Measurements from ENCODE around the gene HOGA1. TPM values are rescaled to one million over a fixed set of nuclear protein-coding genes. Genes with fewer than 3 reads are reported as not detected.
A peak's percentile ranks its signal among the peaks of the same experiment; 100 is the strongest.

HOGA1 gene
- total and polyA plus RNA-seq, 2 experiments from 2014 or later, result 0.15 TPM; not detected in 1

GRCh38 chr10:97537186-97537869 lies 46.9 kb upstream of the HOGA1 start:
- no peak overlapping the region for H3K27ac ChIP-seq (ENCODE audit: low read depth)
- Mint-ChIP-seq H3K27ac (no peak overlapping the region), H3K9me3 (no peaks in the 10 kb centered on the region; the same call in 1 of the 3 replicates), H3K36me3 (ENCODE audit: low read depth) (no peaks in the 10 kb centered on the region), H3K4me1 (peaks cover 22% of the 10 kb centered on the region), H3K27me3 (ENCODE audit: insufficient read depth, low read depth, poor library complexity) (peaks cover 8% of the 10 kb centered on the region), H3K4me3 (no peak overlapping the region)
- H3F3A ChIP-seq (replicated peaks; ENCODE audit: low read depth), result 0 out of 2 replicates have a peak, but pooled peaks cover 7% of the 10 kb centered on the region
- no peaks in the 10 kb centered on the region; the same call in 1 of the 2 replicates for H4K20me1 ChIP-seq (replicated peaks; ENCODE audit: insufficient read depth)
- H3K4me2 ChIP-seq, result no peak overlapping the region
- H3K36me3 ChIP-seq (ENCODE audit: insufficient read depth), result no peaks in the 10 kb centered on the region
- H2AFZ ChIP-seq, result no peak overlapping the region
- H3K27me3 ChIP-seq (ENCODE audit: insufficient read depth), result no peaks in the 10 kb centered on the region
- no peak for TF ChIP-seq ZNF331 (CRISPR knock-in tag; IDR thresholded peaks at IDR 0.05; ENCODE audit: low read depth)
- no peak for TF ChIP-seq EZH2phosphoT487 (IDR thresholded peaks at IDR 0.05; ENCODE audit: unreplicated experiment)
- TF ChIP-seq NANOG (IDR thresholded peaks at IDR 0.05; ENCODE audit: borderline replicate concordance), result no peak
- TF ChIP-seq, protein P1, sequence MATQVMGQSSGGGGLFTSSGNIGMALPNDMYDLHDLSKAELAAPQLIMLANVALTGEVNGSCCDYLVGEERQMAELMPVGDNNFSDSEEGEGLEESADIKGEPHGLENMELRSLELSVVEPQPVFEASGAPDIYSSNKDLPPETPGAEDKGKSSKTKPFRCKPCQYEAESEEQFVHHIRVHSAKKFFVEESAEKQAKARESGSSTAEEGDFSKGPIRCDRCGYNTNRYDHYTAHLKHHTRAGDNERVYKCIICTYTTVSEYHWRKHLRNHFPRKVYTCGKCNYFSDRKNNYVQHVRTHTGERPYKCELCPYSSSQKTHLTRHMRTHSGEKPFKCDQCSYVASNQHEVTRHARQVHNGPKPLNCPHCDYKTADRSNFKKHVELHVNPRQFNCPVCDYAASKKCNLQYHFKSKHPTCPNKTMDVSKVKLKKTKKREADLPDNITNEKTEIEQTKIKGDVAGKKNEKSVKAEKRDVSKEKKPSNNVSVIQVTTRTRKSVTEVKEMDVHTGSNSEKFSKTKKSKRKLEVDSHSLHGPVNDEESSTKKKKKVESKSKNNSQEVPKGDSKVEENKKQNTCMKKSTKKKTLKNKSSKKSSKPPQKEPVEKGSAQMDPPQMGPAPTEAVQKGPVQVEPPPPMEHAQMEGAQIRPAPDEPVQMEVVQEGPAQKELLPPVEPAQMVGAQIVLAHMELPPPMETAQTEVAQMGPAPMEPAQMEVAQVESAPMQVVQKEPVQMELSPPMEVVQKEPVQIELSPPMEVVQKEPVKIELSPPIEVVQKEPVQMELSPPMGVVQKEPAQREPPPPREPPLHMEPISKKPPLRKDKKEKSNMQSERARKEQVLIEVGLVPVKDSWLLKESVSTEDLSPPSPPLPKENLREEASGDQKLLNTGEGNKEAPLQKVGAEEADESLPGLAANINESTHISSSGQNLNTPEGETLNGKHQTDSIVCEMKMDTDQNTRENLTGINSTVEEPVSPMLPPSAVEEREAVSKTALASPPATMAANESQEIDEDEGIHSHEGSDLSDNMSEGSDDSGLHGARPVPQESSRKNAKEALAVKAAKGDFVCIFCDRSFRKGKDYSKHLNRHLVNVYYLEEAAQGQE (IDR thresholded peaks at IDR 0.05; ENCODE audit: unreplicated experiment), result no peak
- TF ChIP-seq CREB1 (CRISPR knock-in tag; IDR thresholded peaks at IDR 0.05; ENCODE audit: low read depth), result no peak
- no peak for TF ChIP-seq EZH2 (IDR thresholded peaks at IDR 0.05; ENCODE audit: low read depth, unreplicated experiment)
- no peak overlapping the region for H3K4me3 ChIP-seq
- H3K79me2 ChIP-seq (replicated peaks; ENCODE audit: insufficient read depth), result peaks cover 9% of the 10 kb centered on the region
- ATAC-seq (no peak), DNase-seq (ENCODE audit: low spot score) (no peak)
- peaks cover 19% of the 10 kb centered on the region for H3K4me1 ChIP-seq (ENCODE audit: insufficient read depth)
- H3K9me2 ChIP-seq (ENCODE audit: insufficient read depth), result no peaks in the 10 kb centered on the region

DNA sequence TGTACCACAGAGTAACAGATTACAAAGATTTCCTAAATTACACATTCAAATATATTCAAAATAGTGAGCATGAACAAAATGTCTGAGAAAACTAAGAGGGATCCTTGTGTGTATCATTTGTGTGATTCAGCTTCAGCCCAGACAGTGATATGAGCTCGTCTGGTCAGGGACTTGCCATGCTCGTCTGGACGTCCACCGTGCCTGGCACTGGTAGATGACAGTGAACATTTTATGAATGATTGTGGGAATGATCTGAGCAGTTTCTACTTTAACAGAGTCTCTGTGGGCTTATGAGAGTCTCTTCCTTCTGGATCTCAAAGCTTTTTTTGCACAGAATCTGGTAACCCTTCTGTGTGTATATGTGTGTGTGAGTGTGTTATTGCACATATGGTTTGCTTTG lies 45.8 kb upstream of the HOGA1 start:
- Histone ChIP-seq H3K27me3 (ENCODE audit: insufficient read depth) (no peaks in the 10 kb centered on the region), H3K4me1 (ENCODE audit: insufficient read depth) (peaks cover 19% of the 10 kb centered on the region), H3K36me3 (ENCODE audit: insufficient read depth) (no peaks in the 10 kb centered on the region), H3F3A (replicated peaks; ENCODE audit: low read depth) (0 out of 2 replicates have a peak, but pooled peaks cover 7% of the 10 kb centered on the region), H3K27ac (ENCODE audit: low read depth) (no peak overlapping the region), H2AFZ (no peak overlapping the region), H3K4me2 (no peak overlapping the region), H3K79me2 (replicated peaks; ENCODE audit: insufficient read depth) (peaks cover 9% of the 10 kb centered on the region), H3K4me3 (no peak overlapping the region), H4K20me1 (replicated peaks; ENCODE audit: insufficient read depth) (no peaks in the 10 kb centered on the region; the same call in 1 of the 2 replicates), H3K9me2 (ENCODE audit: insufficient read depth) (no peaks in the 10 kb centered on the region)
- Mint-ChIP-seq H3K4me3 (no peak overlapping the region), H3K27ac (0 out of 2 replicates have a peak overlapping the region, but pooled peaks have one; percentile 7), H3K36me3 (ENCODE audit: low read depth) (no peaks in the 10 kb centered on the region), H3K27me3 (ENCODE audit: insufficient read depth, low read depth, poor library complexity) (peaks cover 9% of the 10 kb centered on the region), H3K4me1 (peaks cover 29% of the 10 kb centered on the region), H3K9me3 (no peaks in the 10 kb centered on the region; the same call in 2 of the 3 replicates)
- ATAC-seq, result no peak
- no peak for TF ChIP-seq ZNF114 (CRISPR knock-in tag; IDR thresholded peaks at IDR 0.05)
- no peak for TF ChIP-seq NANOG (IDR thresholded peaks at IDR 0.05; ENCODE audit: borderline replicate concordance)
- no peak for TF ChIP-seq ZNF462 (CRISPR knock-in tag; IDR thresholded peaks at IDR 0.05)
- TF ChIP-seq ZNF331 (CRISPR knock-in tag; IDR thresholded peaks at IDR 0.05; ENCODE audit: low read depth), result no peak
- TF ChIP-seq STAT1 (IDR thresholded peaks at IDR 0.05; ENCODE audit: unreplicated experiment), result no peak
- no peak for DNase-seq (ENCODE audit: low spot score)

Measured in GM23338 (cell line).